ENCODE results near the gene KCNC3. TPM values are rescaled to one million over a fixed set of nuclear protein-coding genes. Genes with fewer than 3 reads are reported as not detected.

KCNC3 gene
- total RNA-seq, 2 experiments from 2014 or later: 1.6 to 2.0 TPM

DNA sequence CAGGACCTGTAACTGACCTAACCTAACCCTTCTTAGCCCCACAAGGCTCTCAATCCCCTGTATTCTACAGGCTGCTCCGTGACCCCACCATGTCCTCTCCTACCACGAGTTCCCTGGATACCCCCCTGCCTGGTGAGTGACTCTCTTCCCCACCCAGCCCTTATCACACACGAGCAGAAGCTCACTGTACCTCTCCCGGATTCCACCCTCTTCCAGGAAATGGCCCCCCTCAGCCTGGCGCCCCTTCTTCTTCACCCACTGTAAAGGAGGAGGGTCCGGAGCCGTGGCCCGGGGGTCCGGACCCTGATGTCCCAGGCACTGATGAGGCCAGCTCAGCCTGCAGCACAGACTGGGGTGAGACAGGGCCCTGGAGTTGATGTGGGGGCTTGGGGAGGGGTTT lies 48.3 kb upstream of the KCNC3 start:
- Histone ChIP-seq H3K9me3 (ENCODE audit: control insufficient read depth in 1 of 2, insufficient read depth in 1 of 2, low read length in 2 of 2) (no peaks in the 10 kb centered on the region), H3K27ac (ENCODE audit: low read depth in 1 of 2, low read length in 2 of 2) (peak overlapping the region in 1 of 2 donors; percentile 34), H3K4me1 (ENCODE audit: insufficient read depth, low read length) (peaks cover 21% of the 10 kb centered on the region), H3K4me3 (ENCODE audit: low read length) (no peak overlapping the region), H3K27me3 (ENCODE audit: control insufficient read depth in 1 of 2, insufficient read depth in 2 of 2, low read length in 2 of 2) (no peaks in the 10 kb centered on the region), H3K36me3 (ENCODE audit: insufficient read depth, low read length) (peaks cover 52% of the 10 kb centered on the region)
- no peaks in the 10 kb centered on the region for H3K27me3 Mint-ChIP-seq
- H3K9me3 Mint-ChIP-seq: no peaks in the 10 kb centered on the region
- peak overlapping the region; percentile 98 for H3K4me3 Mint-ChIP-seq
- ATAC-seq (ENCODE audit: poor library complexity): no peak
- H3K4me1 Mint-ChIP-seq (ENCODE audit: low read depth): peaks cover 21% of the 10 kb centered on the region
- DNase-seq: no peak
- H3K27ac Mint-ChIP-seq: peak overlapping the region; percentile 99
- ChIA-PET POLR2A (no interaction called here), CTCF (no interaction called here)
- TF ChIP-seq, protein P1, sequence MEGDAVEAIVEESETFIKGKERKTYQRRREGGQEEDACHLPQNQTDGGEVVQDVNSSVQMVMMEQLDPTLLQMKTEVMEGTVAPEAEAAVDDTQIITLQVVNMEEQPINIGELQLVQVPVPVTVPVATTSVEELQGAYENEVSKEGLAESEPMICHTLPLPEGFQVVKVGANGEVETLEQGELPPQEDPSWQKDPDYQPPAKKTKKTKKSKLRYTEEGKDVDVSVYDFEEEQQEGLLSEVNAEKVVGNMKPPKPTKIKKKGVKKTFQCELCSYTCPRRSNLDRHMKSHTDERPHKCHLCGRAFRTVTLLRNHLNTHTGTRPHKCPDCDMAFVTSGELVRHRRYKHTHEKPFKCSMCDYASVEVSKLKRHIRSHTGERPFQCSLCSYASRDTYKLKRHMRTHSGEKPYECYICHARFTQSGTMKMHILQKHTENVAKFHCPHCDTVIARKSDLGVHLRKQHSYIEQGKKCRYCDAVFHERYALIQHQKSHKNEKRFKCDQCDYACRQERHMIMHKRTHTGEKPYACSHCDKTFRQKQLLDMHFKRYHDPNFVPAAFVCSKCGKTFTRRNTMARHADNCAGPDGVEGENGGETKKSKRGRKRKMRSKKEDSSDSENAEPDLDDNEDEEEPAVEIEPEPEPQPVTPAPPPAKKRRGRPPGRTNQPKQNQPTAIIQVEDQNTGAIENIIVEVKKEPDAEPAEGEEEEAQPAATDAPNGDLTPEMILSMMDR (IDR thresholded peaks at IDR 0.05): no peak
- peaks cover 59% of the 10 kb centered on the region for H3K36me3 Mint-ChIP-seq (ENCODE audit: low read depth)
- intact Hi-C loops (cut with DNase I, micrococcal nuclease): no loop called here

- Histone ChIP-seq H3K27me3 (ENCODE audit: control insufficient read depth in 1 of 2, insufficient read depth in 2 of 2, low read length in 2 of 2) (no peaks in the 10 kb centered on the region), H3K9me3 (ENCODE audit: control insufficient read depth in 1 of 2, insufficient read depth in 1 of 2, low read length in 2 of 2) (no peaks in the 10 kb centered on the region), H3K27ac (ENCODE audit: low read depth in 1 of 2, low read length in 2 of 2) (peak overlapping the region; percentile 34 to 99), H3K4me1 (ENCODE audit: insufficient read depth, low read length) (peaks cover 21% of the 10 kb centered on the region), H3K4me3 (ENCODE audit: low read length) (peak overlapping the region; percentile 16), H3K36me3 (ENCODE audit: insufficient read depth, low read length) (peaks cover 48% of the 10 kb centered on the region)
- Mint-ChIP-seq H3K27me3 (no peaks in the 10 kb centered on the region), H3K9me3 (no peaks in the 10 kb centered on the region), H3K4me1 (ENCODE audit: low read depth) (peaks cover 21% of the 10 kb centered on the region), H3K4me3 (peak overlapping the region; percentile 98), H3K36me3 (ENCODE audit: low read depth) (peaks cover 58% of the 10 kb centered on the region), H3K27ac (peak overlapping the region; percentile 99)
- ChIA-PET POLR2A (no interaction called here), CTCF (no interaction called here)
- TF ChIP-seq, protein P1 (IDR thresholded peaks at IDR 0.05): no peak
- ATAC-seq (ENCODE audit: poor library complexity): peak; percentile 28
- peak in 13 of 14 experiments; percentile 39 to 80 (median 57) for DNase-seq
- intact Hi-C loops (cut with DNase I, micrococcal nuclease): no loop called here
Measured at GRCh38 chr19:50377051-50377461, 47.9 kb upstream of the KCNC3 start.

- TF ChIP-seq, protein P1 (IDR thresholded peaks at IDR 0.05): no peak
- H3K27me3 Mint-ChIP-seq: no peaks in the 10 kb centered on the region
- peak within 1 kb of the TSS; percentile 99 to 100 for H3K27ac ChIP-seq (ENCODE audit: low read depth in 1 of 2, low read length in 2 of 2)
- H3K9me3 Mint-ChIP-seq: no peaks in the 10 kb centered on the region
- H3K4me3 Mint-ChIP-seq: peak within 1 kb of the TSS; percentile 98
- H3K4me1 ChIP-seq (ENCODE audit: insufficient read depth, low read length): peaks cover 21% of the 10 kb centered on the region
- no peaks in the 10 kb centered on the region for H3K27me3 ChIP-seq (ENCODE audit: control insufficient read depth in 1 of 2, insufficient read depth in 2 of 2, low read length in 2 of 2)
- ChIA-PET CTCF (interaction anchor here (1.5 kb wide), 1 partner anchor 19 kb away, joined by 8 read pairs; no protein-coding TSS in a partner anchor), POLR2A (interaction anchor here (0.7 to 1.6 kb wide), 11 partner anchors 8 to 526 kb away, joined by 3 to 43 read pairs (median 6); partner anchors contain the start of genes GARIN5A, JOSD2, NAPSA and POLD1)
- DNase-seq (peak; percentile 90 to 99 (median 94)), ATAC-seq (ENCODE audit: poor library complexity) (peak; percentile 82)
- intact Hi-C loops (cut with DNase I, micrococcal nuclease): loop anchor here in 1 of 2 experiments (1.0 kb wide), 2 partner anchors 8 to 135 kb away; partner anchors contain the start of genes JOSD2 and POLD1
- H3K4me3 ChIP-seq (ENCODE audit: low read length): peak within 1 kb of the TSS; percentile 94
- H3K9me3 ChIP-seq (ENCODE audit: control insufficient read depth in 1 of 2, insufficient read depth in 1 of 2, low read length in 2 of 2): no peaks in the 10 kb centered on the region
- peak within 1 kb of the TSS; percentile 99 for H3K27ac Mint-ChIP-seq
- H3K36me3 Mint-ChIP-seq (ENCODE audit: low read depth): peaks cover 51% of the 10 kb centered on the region
- peaks cover 20% of the 10 kb centered on the region for H3K4me1 Mint-ChIP-seq (ENCODE audit: low read depth)
- H3K36me3 ChIP-seq (ENCODE audit: insufficient read depth, low read length): peaks cover 42% of the 10 kb centered on the region
Measured at GRCh38 chr19:50376166-50377050, 47.2 kb upstream of the KCNC3 start, which contains the start of gene NR1H2. NR1H2 (plus strand) TSS chr19:50376457; CDS start chr19:50377606, 1,149 bp downstream.
